ENCODE results near the gene GEMIN7.

GRCh38 chr19:45140533-45140932 lies 61.5 kb downstream of the GEMIN7 start:
- TF ChIP-seq POLR2A (IDR thresholded peaks at IDR 0.05): no peak
- no peak for TF ChIP-seq CTCF (IDR thresholded peaks at IDR 0.05)
